Measurements from ENCODE around the gene TUNAR.
"Not testable (repeated sequence)": the region's sequence is repeated elsewhere in the genome, so short reads cannot be mapped to it uniquely, and the experiment has no call there.

TUNAR gene

GRCh38 chr14:95920769-95921438 lies 44.3 kb downstream of the TUNAR start:
- DNase-seq: no peak

GRCh38 chr14:95922080-95922479 lies 45.4 kb downstream of the TUNAR start:
- no peak for DNase-seq

DNA sequence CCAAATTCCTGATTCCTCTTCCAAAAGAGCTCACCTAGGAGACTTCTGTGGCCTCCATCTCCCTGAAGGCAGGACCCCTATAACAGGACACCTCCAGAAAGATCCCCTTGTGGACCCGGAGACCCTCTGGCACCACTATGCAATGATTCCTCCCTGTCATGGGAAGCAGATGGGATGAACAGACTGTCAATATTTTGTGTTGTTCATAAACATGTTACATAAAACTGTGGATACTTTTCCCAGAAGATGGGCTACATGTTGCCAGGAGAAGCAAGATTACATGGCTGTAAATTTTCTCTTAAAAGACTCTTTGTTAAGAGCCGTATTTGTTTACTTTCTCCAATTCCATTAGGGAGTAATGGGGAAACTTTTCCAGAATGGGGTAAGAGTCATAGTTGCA lies 52.1 kb downstream of the TUNAR start:
- no peak for DNase-seq

DNA sequence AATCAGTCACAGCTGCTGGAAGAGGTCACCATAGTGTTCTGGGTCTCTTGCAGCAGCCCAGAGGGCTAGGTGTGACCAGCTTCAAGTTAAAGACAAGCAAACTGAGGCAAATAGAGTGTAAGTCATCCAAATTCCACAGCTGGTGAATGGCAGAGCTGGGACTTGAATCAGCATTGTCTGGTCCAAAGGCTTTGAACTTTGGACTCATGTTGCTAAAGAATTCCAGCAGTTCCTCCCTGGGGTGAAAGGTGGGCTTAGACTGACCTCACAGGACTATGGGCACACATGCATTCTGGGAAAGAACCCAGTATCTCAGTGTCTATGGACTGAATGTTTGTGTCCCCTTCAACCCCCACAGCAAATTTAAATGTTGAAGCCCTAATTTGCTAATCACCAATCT lies 54.8 kb downstream of the TUNAR start:
- no peak for DNase-seq

DNA sequence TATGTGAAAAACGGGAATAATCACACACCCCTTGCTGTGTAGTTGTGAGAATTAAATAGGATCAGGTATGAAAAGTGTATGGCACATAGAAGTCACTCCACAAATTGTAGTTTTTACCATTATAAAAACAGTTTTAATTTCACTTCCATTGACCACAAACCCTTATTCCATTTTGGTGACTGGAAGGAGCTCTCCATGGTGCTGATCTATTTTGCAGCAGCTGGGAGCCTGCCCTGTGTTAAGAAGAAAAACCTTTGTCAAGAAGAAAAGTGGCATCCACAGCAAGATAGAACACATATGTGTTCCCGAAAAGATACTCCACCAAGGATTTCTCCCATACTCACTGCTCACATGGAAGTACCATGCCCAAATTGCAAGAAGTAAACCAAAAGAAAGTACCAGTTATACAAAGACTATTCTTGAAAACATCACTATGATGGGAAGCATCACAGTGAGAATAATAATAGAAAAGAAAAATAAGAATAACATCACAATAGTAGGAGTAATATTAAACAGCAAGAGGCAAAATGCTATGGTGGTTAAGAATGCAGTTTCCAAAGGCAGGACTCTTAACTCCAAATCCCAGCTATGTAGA lies 58.7 kb downstream of the TUNAR start:
- no peak for DNase-seq

GRCh38 chr14:95936041-95936440 lies 59.4 kb downstream of the TUNAR start:
- DNase-seq: no peak

DNA sequence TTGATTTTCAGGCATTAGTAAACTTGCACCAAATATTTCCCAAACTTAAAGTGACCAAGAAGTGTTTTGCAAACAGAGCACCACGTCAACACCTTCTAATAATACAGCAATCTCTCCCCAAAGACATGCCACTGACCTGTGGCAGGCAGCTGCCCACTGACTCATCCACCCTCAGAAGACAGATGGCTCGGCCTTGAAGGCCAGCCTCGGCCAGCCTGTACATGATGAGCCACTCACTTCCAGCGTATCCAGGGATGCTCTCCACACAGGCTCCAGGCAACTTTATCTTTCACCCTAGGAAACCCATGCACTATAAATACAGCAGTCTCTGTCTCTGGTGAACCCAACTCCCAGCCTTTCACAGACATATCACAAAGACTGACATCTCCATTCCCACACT lies 62.7 kb downstream of the TUNAR start:
- DNase-seq: no peak

- DNase-seq: no peak
Observed at GRCh38 chr14:95941897-95942296, 65.3 kb downstream of the TUNAR start.

DNA sequence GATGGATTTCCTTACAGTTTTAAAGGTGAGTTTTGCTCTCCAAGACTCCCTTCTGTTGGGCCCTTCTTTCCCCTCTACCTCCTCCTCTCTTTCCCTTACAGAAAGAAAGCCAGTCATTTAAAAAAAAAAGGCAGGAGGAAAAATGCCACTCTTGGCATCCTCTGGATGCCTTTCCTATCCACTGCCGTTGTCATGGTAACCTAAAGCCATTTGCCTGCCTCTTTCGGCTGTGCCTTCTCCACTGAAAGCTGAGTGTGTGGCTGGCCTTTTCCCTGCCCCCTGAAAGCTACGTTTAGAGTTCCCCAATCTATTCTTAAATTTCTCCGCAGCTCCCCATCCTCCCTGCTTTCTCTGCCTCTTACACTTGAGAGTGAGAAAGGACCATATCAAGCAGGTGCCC lies 67.1 kb downstream of the TUNAR start:
- DNase-seq: peak; percentile 67

- no peak for DNase-seq
Observed at GRCh38 chr14:95944462-95944861, 67.8 kb downstream of the TUNAR start.

DNA sequence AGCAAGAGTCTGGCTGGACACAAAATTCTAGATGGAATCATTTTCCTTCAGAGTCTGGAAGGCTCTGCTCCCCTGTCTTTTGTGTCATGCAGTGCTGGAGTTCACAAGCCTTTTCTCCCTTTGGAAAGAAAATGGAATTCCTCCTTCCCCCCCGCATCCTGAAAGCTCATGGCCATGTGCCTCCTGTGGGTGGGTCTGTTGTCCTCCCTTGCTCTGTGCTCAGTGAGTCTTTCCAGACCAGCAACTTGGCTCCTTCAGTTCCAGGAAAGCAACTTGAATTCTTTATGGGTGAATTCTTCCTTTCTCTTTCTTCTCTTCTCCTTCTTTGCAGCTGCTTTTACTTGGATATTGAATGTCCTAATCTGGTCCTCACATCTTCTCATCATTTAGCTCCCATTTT lies 70.2 kb downstream of the TUNAR start:
- DNase-seq: no peak

DNA sequence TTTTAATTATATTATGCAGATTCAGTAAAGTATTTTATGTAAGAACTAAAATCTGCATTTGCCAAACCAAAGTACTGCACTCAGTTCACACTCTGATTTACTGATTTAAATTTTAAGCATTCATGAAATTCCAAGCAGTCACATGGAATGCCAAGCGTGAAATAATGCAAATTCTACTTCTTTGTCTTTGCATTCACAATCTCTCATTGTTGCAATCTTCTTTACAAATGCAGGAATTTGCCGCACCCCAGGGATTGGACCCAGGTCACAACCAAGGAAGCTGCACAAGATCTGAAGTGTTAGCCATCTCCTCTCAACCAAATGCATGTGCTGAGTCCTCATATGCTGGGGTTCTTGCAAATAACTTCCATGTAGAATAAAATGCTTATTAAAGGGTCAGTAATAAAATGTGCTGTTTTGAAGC lies 71.9 kb downstream of the TUNAR start:
- DNase-seq: no peak

DNA sequence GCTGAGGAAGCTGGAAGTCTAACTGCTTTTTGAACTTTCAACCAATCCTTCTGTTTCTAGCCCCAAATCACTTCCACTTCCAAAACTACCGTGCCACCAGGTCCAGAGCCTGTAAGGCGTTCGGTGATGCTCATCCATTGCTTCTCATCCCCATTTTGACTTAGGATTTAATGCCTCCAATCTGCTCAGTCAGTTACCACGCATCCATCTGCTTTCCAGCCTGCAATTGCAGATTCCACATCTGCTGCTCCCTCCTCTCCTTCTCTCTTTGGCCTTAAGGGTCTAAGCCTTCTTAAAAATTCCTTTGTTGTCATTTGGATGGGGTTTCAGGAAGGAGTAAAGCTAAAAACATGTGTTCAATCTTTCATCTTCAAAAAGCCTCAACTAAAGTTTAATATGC lies 74.7 kb downstream of the TUNAR start:
- DNase-seq: no peak

DNA sequence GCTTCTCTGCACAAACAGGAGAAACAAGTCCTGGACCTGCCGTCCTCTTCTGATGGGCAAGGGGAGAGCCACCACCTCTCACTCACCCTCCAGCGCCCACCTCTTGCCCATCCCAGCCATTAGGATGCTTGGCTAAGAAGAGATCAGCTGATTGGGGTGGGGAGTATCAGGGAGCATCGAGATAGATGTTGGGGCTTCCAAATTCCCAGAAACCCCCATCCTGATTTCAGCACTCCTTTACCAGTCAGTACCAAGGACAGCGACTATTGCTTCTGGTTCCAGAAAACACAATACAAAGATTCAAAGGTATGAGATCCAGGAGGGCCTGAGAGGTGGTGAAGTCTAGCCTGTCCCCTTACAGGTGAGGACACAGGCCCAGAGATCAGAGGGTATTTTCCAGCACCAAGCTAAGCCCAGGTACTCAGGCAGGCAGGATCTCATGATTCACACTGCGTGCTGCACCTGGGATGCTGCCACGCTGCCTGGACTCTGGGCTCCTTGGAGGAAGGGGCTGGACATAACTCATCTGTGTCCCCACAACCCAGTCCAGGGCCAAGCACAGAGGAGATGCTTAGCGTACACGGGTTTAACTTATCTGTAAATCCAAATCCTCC lies 76.6 kb downstream of the TUNAR start:
- no peak for DNase-seq

- no peak for DNase-seq
Observed at GRCh38 chr14:95956601-95957460, 80.2 kb downstream of the TUNAR start.

- no peak for DNase-seq
Observed at GRCh38 chr14:95958105-95958504, 81.5 kb downstream of the TUNAR start.

DNA sequence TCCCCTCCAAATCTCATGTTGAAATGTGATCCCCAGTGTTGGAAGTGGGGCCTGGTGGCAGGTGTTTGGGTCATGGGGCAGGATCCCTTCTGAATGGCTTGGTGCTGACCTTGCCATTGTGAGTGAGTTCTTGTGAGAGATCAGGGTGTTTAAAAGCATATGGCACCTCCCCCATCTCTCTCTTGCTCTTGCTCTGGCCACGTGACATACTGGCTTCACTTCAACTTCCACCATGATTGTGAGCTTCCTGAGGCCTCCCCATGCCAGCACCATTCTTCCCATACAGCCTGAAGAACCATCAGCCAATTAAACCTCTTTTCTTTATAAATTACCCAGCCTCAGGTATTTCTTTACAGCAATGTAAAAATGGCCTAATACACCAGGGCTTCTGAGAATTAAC lies 82.7 kb downstream of the TUNAR start:
- DNase-seq: no peak

GRCh38 chr14:95961481-95961880 lies 84.8 kb downstream of the TUNAR start:
- DNase-seq: no peak

DNA sequence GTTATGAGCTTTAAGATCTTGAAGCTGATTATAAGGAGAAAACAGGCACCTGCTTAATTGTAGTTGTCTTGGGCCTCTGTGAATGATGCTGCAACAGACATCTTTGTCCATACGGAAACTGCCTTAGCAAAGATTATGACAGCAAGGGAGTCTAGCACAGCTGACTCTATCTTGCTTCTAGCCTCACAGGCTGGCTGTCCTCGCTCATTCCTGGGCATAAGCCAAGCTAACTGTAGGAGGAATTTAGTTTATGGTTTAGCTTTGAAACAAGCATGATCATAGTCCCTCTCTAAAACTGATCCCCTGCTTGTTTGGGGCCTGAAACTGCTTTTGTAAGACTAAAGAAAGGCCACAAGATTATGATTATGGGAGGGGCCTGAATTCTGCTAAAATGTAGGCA lies 88.3 kb downstream of the TUNAR start:
- no peak for DNase-seq

GRCh38 chr14:95968048-95968447 lies 91.4 kb downstream of the TUNAR start:
- DNase-seq: not testable (repeated sequence)

Data from NCI-H1105 (cell line).